ENCODE data around the gene SHROOM2. TPM values are rescaled to one million over a fixed set of nuclear protein-coding genes. Genes with fewer than 3 reads are reported as not detected.
"Not testable (repeated sequence)": the region's sequence is repeated elsewhere in the genome, so short reads cannot be mapped to it uniquely, and the experiment has no call there.

The SHROOM2 gene
- total RNA-seq, 2 experiments from 2014 or later, result not detected

DNA sequence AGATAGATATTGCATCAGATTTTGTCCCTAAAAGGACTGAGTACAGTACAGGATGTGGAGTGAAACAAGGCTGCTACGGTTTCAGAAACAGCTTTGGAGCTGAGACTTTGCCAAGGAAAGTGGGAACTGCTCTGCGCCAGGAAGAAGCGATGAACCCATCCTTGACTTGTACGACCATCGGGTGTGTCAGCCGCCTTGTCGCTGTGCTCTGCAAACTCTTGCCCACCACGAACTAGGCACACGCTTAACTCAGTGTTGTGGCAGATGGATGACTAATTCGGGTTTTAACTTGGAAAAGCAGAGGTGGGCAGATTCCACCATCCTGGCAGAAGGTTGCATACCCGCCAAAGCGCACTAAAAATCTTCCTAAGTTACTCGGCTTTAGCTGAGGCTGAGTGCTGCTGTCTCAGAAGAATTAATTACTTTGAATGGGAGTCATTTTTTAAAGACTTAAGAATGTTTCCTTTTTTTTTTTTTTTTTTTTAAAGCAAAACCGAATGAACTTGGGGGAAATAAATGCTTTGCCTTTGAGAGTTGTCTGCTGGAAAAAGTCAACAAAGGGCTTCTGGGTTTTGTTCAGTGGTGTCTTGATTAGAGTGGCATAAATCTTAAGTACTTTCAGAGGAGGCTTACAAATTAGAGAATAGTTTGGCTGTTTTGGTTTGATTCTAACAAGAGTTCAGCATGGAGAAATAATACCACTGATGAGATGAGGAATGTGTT is 69.5 kb downstream of the SHROOM2 start:
- H3K36me3 Mint-ChIP-seq (ENCODE audit: low read depth), result no peaks in the 10 kb centered on the region
- H3K4me3 Mint-ChIP-seq, result no peak overlapping the region
- H3K4me1 Mint-ChIP-seq (ENCODE audit: low read depth), result no peaks in the 10 kb centered on the region
- H3K27me3 Mint-ChIP-seq (ENCODE audit: low read depth), result peaks cover 4% of the 10 kb centered on the region
- CTCF ChIA-PET, result no interaction called here
- intact Hi-C loops (cut with micrococcal nuclease), result no loop called here
- H3K27ac Mint-ChIP-seq, result no peak overlapping the region
- DNase-seq, result no peak
- no peaks in the 10 kb centered on the region for H3K9me3 Mint-ChIP-seq

GRCh38 chrX:9856588-9856987 is 70.4 kb downstream of the SHROOM2 start:
- no peak overlapping the region for H3K27ac Mint-ChIP-seq
- CTCF ChIA-PET, result no interaction called here
- H3K4me3 Mint-ChIP-seq, result no peak overlapping the region

GRCh38 chrX:9857575-9858474 is 71.6 kb downstream of the SHROOM2 start:
- intact Hi-C loops (cut with micrococcal nuclease), result no loop called here
- Mint-ChIP-seq H3K36me3 (ENCODE audit: low read depth) (no peaks in the 10 kb centered on the region), H3K4me3 (no peak overlapping the region), H3K4me1 (ENCODE audit: low read depth) (no peaks in the 10 kb centered on the region), H3K9me3 (no peaks in the 10 kb centered on the region), H3K27me3 (ENCODE audit: low read depth) (peaks cover 4% of the 10 kb centered on the region), H3K27ac (no peak overlapping the region)
- CTCF ChIA-PET, result interaction anchor here (0.6 kb wide), 1 partner anchor 611 kb away, joined by 3 read pairs; no protein-coding TSS in a partner anchor
- DNase-seq, result no peak

More at GRCh38 chrX:9856588-9856987, 70.4 kb downstream of the SHROOM2 start:
- no peaks in the 10 kb centered on the region for H3K36me3 Mint-ChIP-seq (ENCODE audit: low read depth)
- intact Hi-C loops (cut with micrococcal nuclease), result no loop called here
- no peak for DNase-seq
- no peaks in the 10 kb centered on the region for H3K4me1 Mint-ChIP-seq (ENCODE audit: low read depth)
- no peaks in the 10 kb centered on the region for H3K9me3 Mint-ChIP-seq
- peaks cover 4% of the 10 kb centered on the region for H3K27me3 Mint-ChIP-seq (ENCODE audit: low read depth)

- H3K27ac Mint-ChIP-seq; intact Hi-C loops (cut with micrococcal nuclease); H3K9me3 Mint-ChIP-seq; H3K4me1 Mint-ChIP-seq (ENCODE audit: low read depth); H3K36me3 Mint-ChIP-seq (ENCODE audit: low read depth); DNase-seq; H3K4me3 Mint-ChIP-seq; H3K27me3 Mint-ChIP-seq (ENCODE audit: low read depth): not testable (repeated sequence)
- CTCF ChIA-PET, result interaction anchor here (0.6 kb wide), 1 partner anchor 611 kb away, joined by 3 read pairs; no protein-coding TSS in a partner anchor
These were observed 72.5 kb downstream of the SHROOM2 start for GRCh38 chrX:9858684-9859083.

DNA sequence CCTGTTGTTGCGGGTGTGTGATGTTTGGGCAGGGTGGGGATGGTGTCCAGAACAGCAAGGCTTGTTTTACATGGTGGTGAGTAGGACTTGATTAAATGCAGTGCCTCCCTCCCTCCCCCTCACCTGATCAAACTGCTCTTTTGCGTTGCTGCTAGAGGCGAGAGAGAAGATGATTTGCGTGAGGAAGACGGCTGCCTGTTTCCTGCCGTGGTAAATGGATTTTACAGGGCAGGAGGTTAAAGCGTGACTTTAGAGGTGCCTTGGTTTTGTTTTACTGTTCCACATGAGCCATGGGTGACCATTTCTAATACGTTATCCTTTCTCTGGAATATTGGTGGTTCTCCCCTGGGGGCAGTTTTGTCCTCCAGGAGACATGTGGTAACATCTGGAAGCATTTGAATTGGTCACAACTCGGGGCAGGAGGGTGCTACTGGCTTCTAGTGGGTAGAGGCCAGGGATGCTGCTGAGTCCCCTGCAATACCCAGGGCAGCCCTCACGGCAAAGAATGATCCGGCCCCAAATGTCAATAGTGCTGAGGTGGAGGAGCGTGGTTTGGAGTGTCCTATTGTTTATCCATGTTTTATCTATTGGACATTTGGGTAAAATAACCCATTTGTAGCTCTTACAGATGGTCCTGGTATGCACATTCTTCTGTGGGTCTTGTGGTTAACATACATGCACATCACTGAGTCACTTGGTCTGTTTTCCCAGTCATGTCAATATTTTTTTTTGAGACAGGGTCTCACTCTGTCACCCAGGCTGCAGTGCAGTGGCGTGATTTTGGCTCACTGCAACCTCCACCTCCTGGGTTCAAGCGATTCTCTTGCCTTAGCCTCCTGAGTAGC is 73.7 kb downstream of the SHROOM2 start:
- H3K27ac Mint-ChIP-seq, result no peak overlapping the region
- no peaks in the 10 kb centered on the region for H3K9me3 Mint-ChIP-seq
- H3K36me3 Mint-ChIP-seq (ENCODE audit: low read depth), result no peaks in the 10 kb centered on the region
- CTCF ChIA-PET, result interaction anchor here (0.7 kb wide), 1 partner anchor 923 kb away, joined by 3 read pairs; no protein-coding TSS in a partner anchor
- H3K4me1 Mint-ChIP-seq (ENCODE audit: low read depth), result no peaks in the 10 kb centered on the region
- H3K27me3 Mint-ChIP-seq (ENCODE audit: low read depth), result peaks cover 4% of the 10 kb centered on the region
- no peak overlapping the region for H3K4me3 Mint-ChIP-seq
- intact Hi-C loops (cut with micrococcal nuclease), result no loop called here
- DNase-seq, result no peak

GRCh38 chrX:9860826-9861225 is 74.6 kb downstream of the SHROOM2 start:
- Mint-ChIP-seq H3K9me3 (no peaks in the 10 kb centered on the region), H3K27me3 (ENCODE audit: low read depth) (peaks cover 4% of the 10 kb centered on the region), H3K27ac (no peak overlapping the region), H3K4me3 (no peak overlapping the region), H3K36me3 (ENCODE audit: low read depth) (no peaks in the 10 kb centered on the region), H3K4me1 (ENCODE audit: low read depth) (no peaks in the 10 kb centered on the region)
- intact Hi-C loops (cut with micrococcal nuclease), result no loop called here
- no peak for DNase-seq
- CTCF ChIA-PET, result no interaction called here

GRCh38 chrX:9861711-9862110 is 75.5 kb downstream of the SHROOM2 start:
- Mint-ChIP-seq H3K27ac (no peak overlapping the region), H3K9me3 (no peaks in the 10 kb centered on the region), H3K36me3 (ENCODE audit: low read depth) (no peaks in the 10 kb centered on the region), H3K4me1 (ENCODE audit: low read depth) (no peaks in the 10 kb centered on the region), H3K27me3 (ENCODE audit: low read depth) (peaks cover 8% of the 10 kb centered on the region), H3K4me3 (no peak overlapping the region)
- no peak for DNase-seq
- CTCF ChIA-PET, result interaction anchor here (0.7 kb wide), 1 partner anchor 11 kb away, joined by 3 read pairs; no protein-coding TSS in a partner anchor
- intact Hi-C loops (cut with micrococcal nuclease), result no loop called here

- peaks cover 16% of the 10 kb centered on the region for H3K27me3 Mint-ChIP-seq (ENCODE audit: low read depth)
- CTCF ChIA-PET, result interaction anchor here (0.7 kb wide), 1 partner anchor 10 kb away, joined by 3 read pairs; no protein-coding TSS in a partner anchor
- no peak overlapping the region for H3K27ac Mint-ChIP-seq
- intact Hi-C loops (cut with micrococcal nuclease), result no loop called here
- H3K4me1 Mint-ChIP-seq (ENCODE audit: low read depth), result no peaks in the 10 kb centered on the region
- no peak for DNase-seq
- H3K36me3 Mint-ChIP-seq (ENCODE audit: low read depth), result no peaks in the 10 kb centered on the region
- H3K9me3 Mint-ChIP-seq, result no peaks in the 10 kb centered on the region
- H3K4me3 Mint-ChIP-seq, result no peak overlapping the region
These were observed 76.3 kb downstream of the SHROOM2 start for GRCh38 chrX:9862525-9862924.

DNA sequence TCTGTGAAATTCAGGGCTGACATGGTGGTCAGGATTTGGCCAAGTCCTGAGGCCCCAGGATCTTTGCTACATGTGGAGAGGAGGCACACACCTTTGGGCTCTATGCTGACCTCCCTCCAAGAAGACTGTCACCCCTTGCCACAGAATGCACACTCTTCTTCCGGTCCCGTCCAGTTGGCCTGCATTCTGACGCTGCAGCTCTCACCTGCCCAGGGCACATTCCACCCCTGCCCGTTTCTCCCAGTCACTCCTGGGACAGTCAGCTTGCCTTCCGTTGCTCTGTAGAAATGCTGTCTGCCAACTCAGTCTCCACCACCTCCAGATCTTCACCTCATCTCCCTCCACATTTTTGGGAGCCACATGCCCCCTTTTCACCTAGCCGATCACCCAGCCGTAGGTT is 76.7 kb downstream of the SHROOM2 start:
- H3K27me3 Mint-ChIP-seq (ENCODE audit: low read depth), result peaks cover 18% of the 10 kb centered on the region
- no peak for DNase-seq
- no peaks in the 10 kb centered on the region for H3K9me3 Mint-ChIP-seq
- H3K27ac Mint-ChIP-seq, result no peak overlapping the region
- intact Hi-C loops (cut with micrococcal nuclease), result no loop called here
- CTCF ChIA-PET, result no interaction called here
- H3K36me3 Mint-ChIP-seq (ENCODE audit: low read depth), result no peaks in the 10 kb centered on the region
- H3K4me3 Mint-ChIP-seq, result no peak overlapping the region
- H3K4me1 Mint-ChIP-seq (ENCODE audit: low read depth), result no peaks in the 10 kb centered on the region

GRCh38 chrX:9864011-9864410 is 77.8 kb downstream of the SHROOM2 start:
- Mint-ChIP-seq H3K4me3 (no peak overlapping the region), H3K9me3 (no peaks in the 10 kb centered on the region), H3K36me3 (ENCODE audit: low read depth) (no peaks in the 10 kb centered on the region), H3K4me1 (ENCODE audit: low read depth) (no peaks in the 10 kb centered on the region), H3K27ac (no peak overlapping the region), H3K27me3 (ENCODE audit: low read depth) (peaks cover 19% of the 10 kb centered on the region)
- intact Hi-C loops (cut with micrococcal nuclease), result no loop called here
- CTCF ChIA-PET, result no interaction called here
- DNase-seq, result no peak

- H3K4me1 Mint-ChIP-seq (ENCODE audit: low read depth), result no peaks in the 10 kb centered on the region
- H3K27me3 Mint-ChIP-seq (ENCODE audit: low read depth), result peaks cover 18% of the 10 kb centered on the region
- CTCF ChIA-PET, result interaction anchor here (0.6 kb wide), 1 partner anchor 252 kb away, joined by 3 read pairs; no protein-coding TSS in a partner anchor
- DNase-seq, result no peak
- H3K27ac Mint-ChIP-seq, result no peak overlapping the region
- no peaks in the 10 kb centered on the region for H3K9me3 Mint-ChIP-seq
- no peak overlapping the region for H3K4me3 Mint-ChIP-seq
- H3K36me3 Mint-ChIP-seq (ENCODE audit: low read depth), result no peaks in the 10 kb centered on the region
- intact Hi-C loops (cut with micrococcal nuclease), result no loop called here
These were observed 79.7 kb downstream of the SHROOM2 start for GRCh38 chrX:9865804-9866472.
